Measurements from ENCODE around the gene PEDS1.

Gene PEDS1

GRCh38 chr20:50130356-50130723 is 23.2 kb downstream of the PEDS1 start:
- DNase-seq, result no peak

GRCh38 chr20:50129662-50130355 is 23.7 kb downstream of the PEDS1 start:
- no peak for DNase-seq

GRCh38 chr20:50128520-50128905 is 25.0 kb downstream of the PEDS1 start:
- no peak for DNase-seq

GRCh38 chr20:50127587-50128519 is 25.7 kb downstream of the PEDS1 start:
- no peak for DNase-seq

GRCh38 chr20:50126662-50127061 is 26.9 kb downstream of the PEDS1 start:
- no peak for DNase-seq

GRCh38 chr20:50125279-50125678 is 28.2 kb downstream of the PEDS1 start:
- no peak for DNase-seq

GRCh38 chr20:50124496-50124895 is 29.0 kb downstream of the PEDS1 start:
- DNase-seq, result no peak

- no peak for DNase-seq
Measured at GRCh38 chr20:50123418-50123817, 30.1 kb downstream of the PEDS1 start.

GRCh38 chr20:50122763-50123162 is 30.8 kb downstream of the PEDS1 start:
- no peak for DNase-seq

- no peak for DNase-seq
Measured at GRCh38 chr20:50121858-50122271, 31.7 kb downstream of the PEDS1 start.

- DNase-seq, result peak; percentile 50
Measured at GRCh38 chr20:50120935-50121693, 32.4 kb downstream of the PEDS1 start.

- DNase-seq, result no peak
Measured at GRCh38 chr20:50118203-50118602, 35.3 kb downstream of the PEDS1 start.

GRCh38 chr20:50116368-50116999 is 37.0 kb downstream of the PEDS1 start:
- DNase-seq, result no peak

GRCh38 chr20:50115591-50116367 is 37.7 kb downstream of the PEDS1 start:
- DNase-seq, result peak; percentile 94

- DNase-seq, result no peak
Measured at GRCh38 chr20:50115041-50115512, 38.4 kb downstream of the PEDS1 start.

- no peak for DNase-seq
Measured at GRCh38 chr20:50113420-50114224, 39.9 kb downstream of the PEDS1 start.

GRCh38 chr20:50112512-50113419 is 40.8 kb downstream of the PEDS1 start, which contains the start of gene UBE2V1:
UBE2V1 (minus strand) TSS chr20:50113150; CDS start chr20:50113128, 22 bp downstream.
- peak; percentile 18 for DNase-seq

GRCh38 chr20:50111829-50112495 is 41.6 kb downstream of the PEDS1 start:
- no peak for DNase-seq

Data from NCI-H1694 (cell line).